Nephron (organoid): ENCODE measurements around the gene TBC1D24.
A peak's percentile ranks its signal among the peaks of the same experiment; 100 is the strongest.

Experiments
- H3K27ac Mint-ChIP-seq, 3 experiments: 2 replicates each; pipeline ENCODE4 v1.8.0; 2020; ENCODE audit warnings: mixed read lengths in 3 of 3, mild to moderate bottlenecking in 2 of 3, moderate library complexity in 1 of 3
- H3K27me3 Mint-ChIP-seq: 2 replicates; pipeline ENCODE4 v1.8.0; 2021; ENCODE audit warnings: low read depth, mild to moderate bottlenecking, moderate library complexity, mixed read lengths
- H3K36me3 Mint-ChIP-seq: 2 replicates; pipeline ENCODE4 v1.8.0; 2020; ENCODE audit warnings: low read depth, mixed read lengths
- H3K4me1 Mint-ChIP-seq: 2 replicates; pipeline ENCODE4 v1.8.0; 2020; ENCODE audit warnings: mixed read lengths
- H3K4me3 Mint-ChIP-seq, 3 experiments: 2 replicates each; pipeline ENCODE4 v1.8.0; 2020; ENCODE audit warnings: mild to moderate bottlenecking in 3 of 3, mixed read lengths in 3 of 3, moderate library complexity in 2 of 3
- H3K9me3 Mint-ChIP-seq: 2 replicates; pipeline ENCODE4 v1.8.0; 2020; ENCODE audit warnings: mixed read lengths
- TF ChIP-seq, protein P1 (sequence below), 3 experiments: fragments of 200-600 bp; sonication (generic); IDR thresholded peaks; one replicate each; pipeline ENCODE4 v1.5.0; 2021; ENCODE audit warnings: antibody characterized with exemption in 3 of 3; ENCODE audit not compliant: unreplicated experiment in 3 of 3

Gene TBC1D24

DNA sequence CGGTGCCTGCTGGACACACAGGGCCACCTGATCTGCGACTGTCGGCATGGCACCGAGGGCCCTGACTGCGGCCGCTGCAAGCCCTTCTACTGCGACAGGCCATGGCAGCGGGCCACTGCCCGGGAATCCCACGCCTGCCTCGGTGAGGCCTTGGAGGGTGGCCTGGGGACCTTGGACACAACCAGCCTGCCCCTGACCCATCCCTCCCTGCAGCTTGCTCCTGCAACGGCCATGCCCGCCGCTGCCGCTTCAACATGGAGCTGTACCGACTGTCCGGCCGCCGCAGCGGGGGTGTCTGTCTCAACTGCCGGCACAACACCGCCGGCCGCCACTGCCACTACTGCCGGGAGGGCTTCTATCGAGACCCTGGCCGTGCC, 2.5 kb upstream of the TBC1D24 start:
- Mint-ChIP-seq H3K27ac (no peak overlapping the region), H3K4me3 (peak overlapping the region in 2 of 3 experiments; percentile 78 to 85), H3K27me3 (peaks cover 9% of the 10 kb centered on the region), H3K36me3 (no peaks in the 10 kb centered on the region), H3K9me3 (no peaks in the 10 kb centered on the region), H3K4me1 (peaks cover 30% of the 10 kb centered on the region)
- TF ChIP-seq, protein P1, sequence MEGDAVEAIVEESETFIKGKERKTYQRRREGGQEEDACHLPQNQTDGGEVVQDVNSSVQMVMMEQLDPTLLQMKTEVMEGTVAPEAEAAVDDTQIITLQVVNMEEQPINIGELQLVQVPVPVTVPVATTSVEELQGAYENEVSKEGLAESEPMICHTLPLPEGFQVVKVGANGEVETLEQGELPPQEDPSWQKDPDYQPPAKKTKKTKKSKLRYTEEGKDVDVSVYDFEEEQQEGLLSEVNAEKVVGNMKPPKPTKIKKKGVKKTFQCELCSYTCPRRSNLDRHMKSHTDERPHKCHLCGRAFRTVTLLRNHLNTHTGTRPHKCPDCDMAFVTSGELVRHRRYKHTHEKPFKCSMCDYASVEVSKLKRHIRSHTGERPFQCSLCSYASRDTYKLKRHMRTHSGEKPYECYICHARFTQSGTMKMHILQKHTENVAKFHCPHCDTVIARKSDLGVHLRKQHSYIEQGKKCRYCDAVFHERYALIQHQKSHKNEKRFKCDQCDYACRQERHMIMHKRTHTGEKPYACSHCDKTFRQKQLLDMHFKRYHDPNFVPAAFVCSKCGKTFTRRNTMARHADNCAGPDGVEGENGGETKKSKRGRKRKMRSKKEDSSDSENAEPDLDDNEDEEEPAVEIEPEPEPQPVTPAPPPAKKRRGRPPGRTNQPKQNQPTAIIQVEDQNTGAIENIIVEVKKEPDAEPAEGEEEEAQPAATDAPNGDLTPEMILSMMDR (IDR thresholded peaks at IDR 0.05; ENCODE audit: unreplicated experiment in 3 of 3): no peak

DNA sequence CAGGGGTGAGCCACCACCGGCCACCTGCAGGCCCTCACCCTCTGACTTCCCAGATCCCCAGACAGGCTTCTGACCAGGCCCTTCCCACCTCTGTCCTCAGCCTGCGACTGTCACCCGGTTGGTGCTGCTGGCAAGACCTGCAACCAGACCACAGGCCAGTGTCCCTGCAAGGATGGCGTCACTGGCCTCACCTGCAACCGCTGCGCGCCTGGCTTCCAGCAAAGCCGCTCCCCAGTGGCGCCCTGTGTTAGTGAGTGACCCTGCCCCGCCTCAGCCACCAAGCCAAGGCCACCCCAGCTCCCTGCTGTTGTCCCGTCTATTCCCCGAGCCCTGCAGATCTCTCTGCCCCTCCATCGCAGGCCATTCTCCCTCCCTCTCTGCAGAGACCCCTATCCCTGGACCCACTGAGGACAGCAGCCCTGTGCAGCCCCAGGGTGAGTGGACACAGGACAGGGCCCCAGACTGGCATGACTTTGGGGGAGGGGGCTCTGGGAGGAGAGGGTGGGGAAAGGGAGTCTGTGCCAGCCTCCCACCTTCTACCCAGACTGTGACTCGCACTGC, 2.0 kb upstream of the TBC1D24 start:
- Mint-ChIP-seq H3K27me3 (peaks cover 9% of the 10 kb centered on the region), H3K27ac (peak overlapping the region in 2 of 3 experiments; percentile 54 to 82), H3K9me3 (no peaks in the 10 kb centered on the region), H3K4me1 (peaks cover 35% of the 10 kb centered on the region), H3K36me3 (no peaks in the 10 kb centered on the region), H3K4me3 (peak overlapping the region; percentile 78 to 85 (median 85))
- TF ChIP-seq, protein P1 (IDR thresholded peaks at IDR 0.05; ENCODE audit: unreplicated experiment in 3 of 3): no peak

DNA sequence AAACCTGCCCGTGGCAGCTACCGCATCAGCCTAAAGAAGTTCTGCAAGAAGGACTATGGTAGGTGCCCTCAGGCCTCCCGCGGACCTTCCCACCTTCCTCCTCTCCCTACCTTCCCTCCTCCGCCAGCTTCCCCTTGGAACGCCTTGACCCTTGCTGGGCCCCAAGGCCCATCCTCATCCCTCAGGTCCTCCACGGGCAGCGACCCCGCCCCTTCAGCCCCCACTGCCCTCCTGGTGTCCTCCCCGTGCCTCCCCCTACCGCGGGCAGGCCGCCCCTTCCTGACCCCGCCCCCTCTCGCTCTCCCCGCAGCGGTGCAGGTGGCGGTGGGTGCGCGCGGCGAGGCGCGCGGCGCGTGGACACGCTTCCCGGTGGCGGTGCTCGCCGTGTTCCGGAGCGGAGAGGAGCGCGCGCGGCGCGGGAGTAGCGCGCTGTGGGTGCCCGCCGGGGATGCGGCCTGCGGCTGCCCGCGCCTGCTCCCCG, 1.4 kb upstream of the TBC1D24 start:
- no peaks in the 10 kb centered on the region for H3K9me3 Mint-ChIP-seq
- TF ChIP-seq, protein P1 (IDR thresholded peaks at IDR 0.05; ENCODE audit: unreplicated experiment in 3 of 3): no peak
- H3K4me1 Mint-ChIP-seq: peaks cover 39% of the 10 kb centered on the region
- no peaks in the 10 kb centered on the region for H3K36me3 Mint-ChIP-seq
- peaks cover 9% of the 10 kb centered on the region for H3K27me3 Mint-ChIP-seq
- H3K4me3 Mint-ChIP-seq: peak overlapping the region; percentile 78 to 85 (median 85)
- peak overlapping the region in 2 of 3 experiments; percentile 54 to 82 for H3K27ac Mint-ChIP-seq

DNA sequence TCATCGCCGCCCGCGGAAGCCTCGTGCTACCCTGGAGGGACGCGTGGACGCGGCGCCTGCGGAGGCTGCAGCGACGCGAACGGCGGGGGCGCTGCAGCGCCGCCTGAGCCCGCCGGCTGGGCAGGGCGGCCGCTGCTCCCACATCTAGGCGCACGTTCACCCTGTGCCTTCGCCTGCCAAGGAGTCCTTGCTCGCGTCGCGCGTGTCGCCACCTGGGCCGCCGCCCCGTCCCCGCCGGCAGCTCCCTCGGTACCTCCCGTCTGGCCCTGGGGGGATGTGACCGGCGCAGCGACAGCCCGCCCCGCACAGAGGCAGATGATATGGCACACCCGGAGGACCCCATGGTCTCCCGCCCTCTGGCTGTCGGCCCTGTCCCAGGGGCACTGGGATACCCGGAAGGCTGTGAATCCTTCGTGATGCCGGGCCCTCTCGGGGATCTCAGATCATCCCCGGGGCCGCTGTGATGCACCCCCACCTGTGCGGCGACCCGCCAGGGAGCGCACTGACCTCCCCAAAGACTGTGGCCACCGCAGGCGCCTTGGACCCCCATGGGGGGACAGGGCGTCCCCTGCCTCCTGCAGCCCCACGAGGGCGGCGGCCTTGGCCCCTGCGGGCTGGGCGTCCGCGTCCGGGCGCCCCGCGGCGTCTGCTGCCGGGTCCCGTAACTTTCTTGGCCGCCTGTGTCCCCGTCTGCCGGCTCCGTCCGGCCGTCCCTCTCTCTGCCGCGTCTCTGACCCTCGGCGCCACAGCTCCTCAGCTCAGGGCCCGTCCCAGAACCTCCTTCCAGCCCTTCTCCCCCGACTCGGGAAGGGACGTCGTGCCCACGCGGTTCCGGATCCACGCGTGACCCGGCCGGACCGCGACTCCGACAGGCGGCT, 689 bp upstream of the TBC1D24 start:
- peak overlapping the region; percentile 75 to 81 (median 77) for H3K4me3 Mint-ChIP-seq
- H3K4me1 Mint-ChIP-seq: peaks cover 39% of the 10 kb centered on the region
- peaks cover 9% of the 10 kb centered on the region for H3K27me3 Mint-ChIP-seq
- H3K36me3 Mint-ChIP-seq: no peaks in the 10 kb centered on the region
- H3K27ac Mint-ChIP-seq: no peak overlapping the region
- TF ChIP-seq, protein P1 (IDR thresholded peaks at IDR 0.05; ENCODE audit: unreplicated experiment in 3 of 3): peak; percentile 11 to 33 (median 33)
- no peaks in the 10 kb centered on the region for H3K9me3 Mint-ChIP-seq

DNA sequence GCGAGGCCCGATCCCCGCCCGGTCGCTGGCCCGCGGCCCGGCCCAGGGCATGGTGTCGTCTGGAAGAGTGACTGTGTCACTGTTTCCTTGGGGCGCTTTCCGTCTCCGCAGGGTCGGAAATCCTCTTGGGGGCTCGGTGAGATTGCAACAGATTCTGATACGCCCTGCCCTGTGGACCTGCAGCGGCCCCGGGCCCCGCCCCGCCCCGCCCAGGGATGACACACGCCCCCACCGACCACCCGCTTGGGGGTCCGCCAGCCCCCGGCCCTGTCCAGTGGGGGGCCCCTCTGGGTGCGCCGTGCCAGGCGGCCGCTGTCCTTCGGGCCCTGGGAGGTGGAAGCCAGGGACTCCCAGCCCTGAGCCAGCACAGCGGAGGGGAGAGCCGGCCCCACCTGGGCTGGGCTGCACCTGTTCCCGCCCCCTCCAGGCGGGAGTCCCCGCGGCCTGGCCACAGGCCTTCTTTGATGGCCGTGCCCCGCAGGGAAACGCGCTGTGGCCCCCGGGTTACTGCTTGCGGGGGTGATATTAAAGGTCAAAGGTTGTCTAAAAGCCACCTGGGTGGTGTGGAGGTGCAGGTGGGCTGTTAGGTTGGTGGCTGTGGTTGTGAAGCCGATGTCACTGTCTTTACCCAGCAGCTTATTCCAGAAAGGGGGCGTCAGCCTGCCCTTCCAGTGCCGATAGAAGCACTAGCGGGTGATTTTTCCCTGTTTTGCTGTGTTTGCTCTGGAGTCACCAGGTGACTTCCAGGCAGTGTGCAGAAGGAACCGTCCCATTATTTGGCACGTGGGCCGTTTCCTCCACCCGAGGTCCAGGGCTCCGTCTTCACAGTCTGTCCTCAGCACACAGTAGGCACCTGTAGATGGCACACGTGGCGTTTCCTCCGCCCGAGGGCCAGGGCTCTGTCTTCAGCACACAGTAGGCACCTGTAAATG, 752 bp downstream of the TBC1D24 start:
- H3K36me3 Mint-ChIP-seq: no peaks in the 10 kb centered on the region
- H3K4me3 Mint-ChIP-seq: peak overlapping the region; percentile 76 to 85 (median 85)
- peaks cover 9% of the 10 kb centered on the region for H3K27me3 Mint-ChIP-seq
- no peaks in the 10 kb centered on the region for H3K9me3 Mint-ChIP-seq
- peaks cover 26% of the 10 kb centered on the region for H3K4me1 Mint-ChIP-seq
- TF ChIP-seq, protein P1 (IDR thresholded peaks at IDR 0.05; ENCODE audit: unreplicated experiment in 3 of 3): no peak
- H3K27ac Mint-ChIP-seq: peak overlapping the region in 1 of 3 experiments; percentile 72
